Measurements from ENCODE around the gene MRPS2. TPM values are rescaled to one million over a fixed set of nuclear protein-coding genes. Genes with fewer than 3 reads are reported as not detected.
"Not testable (repeated sequence)": the region's sequence is repeated elsewhere in the genome, so short reads cannot be mapped to it uniquely, and the experiment has no call there.

MRPS2 gene
- 13.4 and 16.8 TPM in 2 replicates for total RNA-seq

- DNase-seq (ENCODE audit: low read depth): peak; percentile 47
Observed at GRCh38 chr9:135500525-135501260, at the start of gene MRPS2. TSS of gene MRPS2 (plus strand) at chr9:135500682. CDS start at chr9:135500711, 29 bp downstream.

GRCh38 chr9:135450956-135451355 lies 49.5 kb upstream of the MRPS2 start:
- no peak for DNase-seq (ENCODE audit: low read depth)

- DNase-seq (ENCODE audit: low read depth): not testable (repeated sequence)
Observed at GRCh38 chr9:135451909-135452308, 48.6 kb upstream of the MRPS2 start.

- no peak for DNase-seq (ENCODE audit: low read depth)
Observed at GRCh38 chr9:135454737-135455136, 45.7 kb upstream of the MRPS2 start.

GRCh38 chr9:135455401-135456030 lies 45.0 kb upstream of the MRPS2 start:
- no peak for DNase-seq (ENCODE audit: low read depth)

- no peak for DNase-seq (ENCODE audit: low read depth)
Observed at GRCh38 chr9:135456436-135457104, 43.9 kb upstream of the MRPS2 start.

- not testable (repeated sequence) for DNase-seq (ENCODE audit: low read depth)
Observed at GRCh38 chr9:135458478-135458877, 42.0 kb upstream of the MRPS2 start.

GRCh38 chr9:135461936-135462335 lies 38.5 kb upstream of the MRPS2 start:
- DNase-seq (ENCODE audit: low read depth): no peak

- DNase-seq (ENCODE audit: low read depth): peak; percentile 33
Observed at GRCh38 chr9:135463140-135463539, 37.3 kb upstream of the MRPS2 start.

- DNase-seq (ENCODE audit: low read depth): no peak
Observed at GRCh38 chr9:135464181-135464580, 36.3 kb upstream of the MRPS2 start.

GRCh38 chr9:135468854-135469521 lies 31.5 kb upstream of the MRPS2 start:
- DNase-seq (ENCODE audit: low read depth): no peak

- no peak for DNase-seq (ENCODE audit: low read depth)
Observed at GRCh38 chr9:135471791-135472640, 28.5 kb upstream of the MRPS2 start.

- DNase-seq (ENCODE audit: low read depth): no peak
Observed at GRCh38 chr9:135473972-135474543, 26.4 kb upstream of the MRPS2 start.

GRCh38 chr9:135474915-135475314 lies 25.6 kb upstream of the MRPS2 start:
- no peak for DNase-seq (ENCODE audit: low read depth)

- peak; percentile 92 for DNase-seq (ENCODE audit: low read depth)
Observed at GRCh38 chr9:135476561-135477355, 23.7 kb upstream of the MRPS2 start.

- DNase-seq (ENCODE audit: low read depth): no peak
Observed at GRCh38 chr9:135478191-135478590, 22.3 kb upstream of the MRPS2 start.

- peak; percentile 29 for DNase-seq (ENCODE audit: low read depth)
Observed at GRCh38 chr9:135478829-135479468, 21.5 kb upstream of the MRPS2 start.

GRCh38 chr9:135479469-135480052 lies 20.9 kb upstream of the MRPS2 start, which contains the start of gene PPP1R26:
TSS of gene PPP1R26 (plus strand) at chr9:135479782. CDS start at chr9:135484511, 4,729 bp downstream.
- no peak for DNase-seq (ENCODE audit: low read depth)
